ENCODE measurements around the gene SLC39A11.

- TF ChIP-seq ZBTB7A (IDR thresholded peaks at IDR 0.05; ENCODE audit: low read depth) (no peak), TAF1 (IDR thresholded peaks at IDR 0.05; ENCODE audit: low read depth) (no peak), YY1 (IDR thresholded peaks at IDR 0.05; ENCODE audit: low read depth) (no peak), RAD21 (IDR thresholded peaks at IDR 0.05; ENCODE audit: low read depth) (no peak), EP300 (IDR thresholded peaks at IDR 0.05; ENCODE audit: borderline replicate concordance) (no peak), MAX (IDR thresholded peaks at IDR 0.05) (no peak), REST (IDR thresholded peaks at IDR 0.05; ENCODE audit: low read depth) (no peak), TEAD4 (IDR thresholded peaks at IDR 0.05) (no peak), TCF12 (IDR thresholded peaks at IDR 0.05; ENCODE audit: low read depth) (no peak), EGR1 (IDR thresholded peaks at IDR 0.05) (no peak), CEBPB (IDR thresholded peaks at IDR 0.05) (no peak), FOXM1 (IDR thresholded peaks at IDR 0.05; ENCODE audit: borderline replicate concordance, low read depth) (no peak), USF1 (IDR thresholded peaks at IDR 0.05) (no peak)
These were observed 429.7 kb downstream of the SLC39A11 start for GRCh38 chr17:72662827-72663190.
